Body of pancreas (tissue), 4 donors: ENCODE measurements around the gene ARPC2.

ENCODE experiments used
- CTCF ChIP-seq, 7 experiments: fragments of 450-650 bp in 4 of 7; fragments of 200-600 bp in 3 of 7; sonication (generic) in 3 of 7; IDR thresholded peaks; one replicate each; pipeline ENCODE4 v1.5.1; 2016 to 2019; ENCODE audit warnings: antibody characterized with exemption in 7 of 7
- POLR2A ChIP-seq, 3 donors: fragments of 450-650 bp; IDR thresholded peaks; one replicate each; pipeline ENCODE4 v1.6.1; 2016; ENCODE audit warnings: antibody characterized with exemption in 3 of 3, mild to moderate bottlenecking in 2 of 3

- TF ChIP-seq CTCF (IDR thresholded peaks at IDR 0.05) (peak; percentile 79 to 98 (median 96)), POLR2A (IDR thresholded peaks at IDR 0.05) (peak in 2 of 3 donors; percentile 37 to 52)
Observed at GRCh38 chr2:218272531-218273212, 55.7 kb downstream of the ARPC2 start.
